ENCODE measurements around the gene HOMER2. TPM values are rescaled to one million over a fixed set of nuclear protein-coding genes. Genes with fewer than 3 reads are reported as not detected.

HOMER2 gene
- total and polyA plus RNA-seq, 12 donors, result 12.3 to 64.4 (median 43.2) TPM

GRCh38 chr15:82945326-82945725 is 7.2 kb downstream of the HOMER2 start:
- ATAC-seq, result no peak
- TF ChIP-seq, protein P1, sequence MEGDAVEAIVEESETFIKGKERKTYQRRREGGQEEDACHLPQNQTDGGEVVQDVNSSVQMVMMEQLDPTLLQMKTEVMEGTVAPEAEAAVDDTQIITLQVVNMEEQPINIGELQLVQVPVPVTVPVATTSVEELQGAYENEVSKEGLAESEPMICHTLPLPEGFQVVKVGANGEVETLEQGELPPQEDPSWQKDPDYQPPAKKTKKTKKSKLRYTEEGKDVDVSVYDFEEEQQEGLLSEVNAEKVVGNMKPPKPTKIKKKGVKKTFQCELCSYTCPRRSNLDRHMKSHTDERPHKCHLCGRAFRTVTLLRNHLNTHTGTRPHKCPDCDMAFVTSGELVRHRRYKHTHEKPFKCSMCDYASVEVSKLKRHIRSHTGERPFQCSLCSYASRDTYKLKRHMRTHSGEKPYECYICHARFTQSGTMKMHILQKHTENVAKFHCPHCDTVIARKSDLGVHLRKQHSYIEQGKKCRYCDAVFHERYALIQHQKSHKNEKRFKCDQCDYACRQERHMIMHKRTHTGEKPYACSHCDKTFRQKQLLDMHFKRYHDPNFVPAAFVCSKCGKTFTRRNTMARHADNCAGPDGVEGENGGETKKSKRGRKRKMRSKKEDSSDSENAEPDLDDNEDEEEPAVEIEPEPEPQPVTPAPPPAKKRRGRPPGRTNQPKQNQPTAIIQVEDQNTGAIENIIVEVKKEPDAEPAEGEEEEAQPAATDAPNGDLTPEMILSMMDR (IDR thresholded peaks at IDR 0.05), result no peak
- Histone ChIP-seq H3K4me3 (no peak overlapping the region), H3K27ac (no peak overlapping the region), H3K27me3 (peaks cover 0 to 8% (median 0%) of the 10 kb centered on the region in 7 donors), H3K9me3 (no peaks in the 10 kb centered on the region), H3K36me3 (no peaks in the 10 kb centered on the region), H3K4me1 (peaks cover 0 to 4% (median 0%) of the 10 kb centered on the region in 9 donors)
- WGBS, 2 donors, result 86 to 95% methylated on average over 5 of the region's 5 CpGs
- DNase-seq, result no peak
- intact Hi-C loops (cut with DNase I), result no loop called here

DNA sequence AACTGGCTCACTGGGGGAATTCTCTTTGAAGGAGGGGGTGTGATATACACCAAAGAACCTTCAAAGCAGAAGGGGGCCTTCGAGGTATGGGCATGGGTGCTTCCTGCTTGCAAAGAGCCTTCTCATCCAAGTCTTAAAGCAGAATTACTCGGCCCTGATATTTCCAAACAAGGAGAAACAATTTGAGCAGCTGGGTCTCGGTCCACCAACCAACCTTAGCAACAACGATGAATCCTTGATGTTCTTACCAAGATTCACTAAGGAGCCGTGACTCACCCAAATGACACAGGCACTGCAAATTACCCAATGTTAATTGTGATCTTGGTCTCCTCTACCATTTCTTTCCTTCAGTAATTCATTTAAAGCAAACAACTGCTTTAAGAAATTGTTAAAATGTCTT is 7.7 kb downstream of the HOMER2 start:
- DNase-seq (no peak), ATAC-seq (no peak)
- Histone ChIP-seq H3K27ac (no peak overlapping the region), H3K27me3 (peaks cover 0 to 6% (median 0%) of the 10 kb centered on the region in 7 donors), H3K9me3 (no peaks in the 10 kb centered on the region), H3K4me1 (peaks cover 0 to 3% (median 0%) of the 10 kb centered on the region in 9 donors), H3K36me3 (no peaks in the 10 kb centered on the region), H3K4me3 (no peak overlapping the region)
- intact Hi-C loops (cut with DNase I), result no loop called here
- WGBS, 2 donors, result 75 to 82% methylated on average over 5 of the region's 5 CpGs
- TF ChIP-seq, protein P1 (IDR thresholded peaks at IDR 0.05), result no peak

DNA sequence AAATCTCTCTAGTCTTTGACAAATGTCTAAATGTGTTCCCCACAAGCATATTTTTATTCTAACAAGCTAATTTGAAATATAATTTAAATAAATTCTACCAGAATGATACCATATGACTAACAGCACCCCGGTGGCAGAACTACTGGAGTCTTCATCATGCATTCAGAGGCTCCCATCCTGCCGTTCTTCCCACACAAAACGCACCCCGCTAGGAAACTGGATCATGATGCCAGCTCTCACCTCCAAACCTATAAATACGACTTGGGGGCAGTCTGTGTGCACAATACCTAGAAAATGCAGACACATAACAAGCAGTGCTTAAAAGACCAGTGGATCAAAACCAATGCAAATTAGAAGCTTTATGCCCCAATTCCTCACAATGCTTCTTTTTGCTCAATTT is 8.5 kb downstream of the HOMER2 start:
- TF ChIP-seq, protein P1 (IDR thresholded peaks at IDR 0.05), result no peak
- H3K9me3 ChIP-seq, result no peaks in the 10 kb centered on the region
- WGBS, 2 donors, result 88 to 91% methylated on average over 5 of the region's 5 CpGs

DNA sequence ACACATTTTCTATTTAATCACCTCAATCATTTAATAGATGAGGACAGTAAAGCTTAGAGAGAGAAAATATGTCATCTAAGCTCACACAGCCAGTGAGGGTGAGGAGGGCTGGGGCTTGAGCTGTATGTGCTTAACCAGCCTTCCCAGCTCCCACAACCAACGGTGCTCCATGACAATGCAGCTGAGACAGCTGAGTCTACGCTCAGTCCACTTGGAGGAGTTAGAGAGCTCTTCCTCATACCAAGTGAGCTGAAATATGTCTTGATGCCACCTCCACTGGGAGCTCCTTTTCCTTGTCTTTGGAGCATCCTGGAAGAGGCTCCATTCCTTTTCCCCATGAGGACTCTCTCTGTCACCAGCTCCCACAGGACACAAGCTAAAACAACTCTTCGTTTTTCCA is 9.3 kb downstream of the HOMER2 start:
- 60 to 76% methylated on average over 3 of the region's 3 CpGs for WGBS, 2 donors
- Histone ChIP-seq H3K9me3 (no peaks in the 10 kb centered on the region), H3K4me1 (peaks cover 0 to 3% (median 0%) of the 10 kb centered on the region in 9 donors), H3K27me3 (no peaks in the 10 kb centered on the region), H3K4me3 (no peak overlapping the region), H3K36me3 (no peaks in the 10 kb centered on the region), H3K27ac (no peak overlapping the region)
- ATAC-seq (peak in 2 of 8 donors; percentile 31 to 55), DNase-seq (no peak)
- TF ChIP-seq, protein P1 (IDR thresholded peaks at IDR 0.05), result no peak
- intact Hi-C loops (cut with DNase I), result no loop called here

More for the DNA sequence above, 8.5 kb downstream of the HOMER2 start:
- no peak for ATAC-seq
- no peaks in the 10 kb centered on the region for H3K36me3 ChIP-seq
- H3K4me3 ChIP-seq, result no peak overlapping the region
- H3K4me1 ChIP-seq, result peaks cover 0 to 3% (median 0%) of the 10 kb centered on the region in 9 donors
- H3K27me3 ChIP-seq, result no peaks in the 10 kb centered on the region
- intact Hi-C loops (cut with DNase I), result no loop called here
- DNase-seq, result no peak
- H3K27ac ChIP-seq, result no peak overlapping the region

Measured in heart right ventricle (tissue), 16 donors.